Activated effector memory CD4-positive, alpha-beta T cell treated with Interleukin-2 at 50 U/mL for 16 hours (primary cell): ENCODE measurements around the gene FAM167B.

Experiments
- DNase-seq: peaks from one replicate; pipeline ENCODE4 v3.0.0-alpha.2; 2020

The FAM167B gene

GRCh38 chr1:32246888-32247273 lies at the start of gene FAM167B:
TSS of gene FAM167B (plus strand) at chr1:32247222. CDS start at chr1:32247422, 200 bp downstream.
- DNase-seq = no peak

GRCh38 chr1:32197837-32198236 lies 49.2 kb upstream of the FAM167B start:
- DNase-seq = no peak

- DNase-seq = no peak
Observed at GRCh38 chr1:32198237-32199042, 48.6 kb upstream of the FAM167B start.

- no peak for DNase-seq
Observed at GRCh38 chr1:32199043-32199716, 47.8 kb upstream of the FAM167B start.

GRCh38 chr1:32199717-32200072 lies 47.3 kb upstream of the FAM167B start:
- DNase-seq = no peak

GRCh38 chr1:32200226-32201010 lies 46.6 kb upstream of the FAM167B start, which contains the start of gene CCDC28B:
TSS of gene CCDC28B (plus strand) at chr1:32200595. CDS start at chr1:32201936, 1,341 bp downstream.
- peak; percentile 32 for DNase-seq

GRCh38 chr1:32201011-32201855 lies 45.8 kb upstream of the FAM167B start:
- DNase-seq = peak; percentile 70

- no peak for DNase-seq
Observed at GRCh38 chr1:32204943-32205361, 42.1 kb upstream of the FAM167B start.

GRCh38 chr1:32205401-32206370 lies 41.3 kb upstream of the FAM167B start, which contains the start of gene IQCC:
TSS of gene IQCC (plus strand) at chr1:32205671. CDS start at chr1:32205682, 11 bp downstream.
- DNase-seq = peak; percentile 71

- no peak for DNase-seq
Observed at GRCh38 chr1:32208469-32208868, 38.6 kb upstream of the FAM167B start.

- no peak for DNase-seq
Observed at GRCh38 chr1:32208891-32209328, 38.1 kb upstream of the FAM167B start, which contains the start of gene DCDC2B. TSS of gene DCDC2B (plus strand) at chr1:32209089. CDS start at chr1:32209094, 5 bp downstream.

GRCh38 chr1:32215629-32216480 lies 31.2 kb upstream of the FAM167B start:
- DNase-seq = peak; percentile 34

- DNase-seq = no peak
Observed at GRCh38 chr1:32216566-32216965, 30.5 kb upstream of the FAM167B start.

- no peak for DNase-seq
Observed at GRCh38 chr1:32219022-32219421, 28.0 kb upstream of the FAM167B start.

- DNase-seq = no peak
Observed at GRCh38 chr1:32220746-32221580, 26.1 kb upstream of the FAM167B start.

- no peak for DNase-seq
Observed at GRCh38 chr1:32221581-32221979, 25.4 kb upstream of the FAM167B start.

- peak; percentile 86 for DNase-seq
Observed at GRCh38 chr1:32221980-32222755, 24.9 kb upstream of the FAM167B start, which contains the start of the genes EIF3I and TMEM234. TSS of gene EIF3I (plus strand) at chr1:32222407. CDS start at chr1:32222442, 35 bp downstream. TSS of gene TMEM234 (minus strand) at chr1:32222353. CDS start at chr1:32222322, 31 bp downstream.

- no peak for DNase-seq
Observed at GRCh38 chr1:32223683-32224082, 23.3 kb upstream of the FAM167B start.
